Activated naive CD4-positive, alpha-beta T cell (primary cell): ENCODE data around the gene FRAS1.
"Not testable (repeated sequence)": the region's sequence is repeated elsewhere in the genome, so short reads cannot be mapped to it uniquely, and the experiment has no call there.

ENCODE experiments used
- DNase-seq, 4 experiments: peaks; one replicate each; lab custom pipeline; 2025; lab: John Stamatoyannopoulos, UW

FRAS1 gene

GRCh38 chr4:78100060-78100459 is 42.9 kb downstream of the FRAS1 start:
- no peak for DNase-seq

- no peak for DNase-seq
These were observed 62.6 kb downstream of the FRAS1 start for GRCh38 chr4:78119698-78120097.

- DNase-seq, result no peak
These were observed 63.2 kb downstream of the FRAS1 start for GRCh38 chr4:78120144-78120880.

GRCh38 chr4:78121338-78121904 is 64.3 kb downstream of the FRAS1 start:
- no peak for DNase-seq

GRCh38 chr4:78125834-78126331 is 68.8 kb downstream of the FRAS1 start:
- not testable (repeated sequence) for DNase-seq

- DNase-seq, result no peak
These were observed 72.4 kb downstream of the FRAS1 start for GRCh38 chr4:78129383-78130108.

- no peak for DNase-seq
These were observed 74.3 kb downstream of the FRAS1 start for GRCh38 chr4:78131403-78131802.

GRCh38 chr4:78136109-78137081 is 79.3 kb downstream of the FRAS1 start:
- no peak for DNase-seq

- no peak for DNase-seq
These were observed 80.4 kb downstream of the FRAS1 start for GRCh38 chr4:78137532-78137931.

- no peak for DNase-seq
These were observed 81.1 kb downstream of the FRAS1 start for GRCh38 chr4:78138252-78138651.

- no peak for DNase-seq
These were observed 86.5 kb downstream of the FRAS1 start for GRCh38 chr4:78143634-78144033.

- DNase-seq, result no peak
These were observed 87.9 kb downstream of the FRAS1 start for GRCh38 chr4:78145008-78145407.

GRCh38 chr4:78145622-78146021 is 88.5 kb downstream of the FRAS1 start:
- no peak for DNase-seq

- no peak for DNase-seq
These were observed 92.8 kb downstream of the FRAS1 start for GRCh38 chr4:78149751-78150542.

GRCh38 chr4:78150543-78150864 is 93.4 kb downstream of the FRAS1 start:
- no peak for DNase-seq

- DNase-seq, result no peak
These were observed 95.7 kb downstream of the FRAS1 start for GRCh38 chr4:78152795-78153194.

- DNase-seq, result no peak
These were observed 98.0 kb downstream of the FRAS1 start for GRCh38 chr4:78154972-78155590.

- no peak for DNase-seq
These were observed 98.5 kb downstream of the FRAS1 start for GRCh38 chr4:78155616-78156105.

- DNase-seq, result no peak
These were observed 99.4 kb downstream of the FRAS1 start for GRCh38 chr4:78156520-78156919.

GRCh38 chr4:78162342-78162741 is 105.2 kb downstream of the FRAS1 start:
- DNase-seq, result no peak

- no peak for DNase-seq
These were observed 105.7 kb downstream of the FRAS1 start for GRCh38 chr4:78162821-78163220.
